Cerebellar cortex (tissue), 1 donor: ENCODE measurements around the gene HSP90AA1.
A peak's percentile ranks its signal among the peaks of the same experiment; 100 is the strongest.
"Not testable (repeated sequence)": the region's sequence is repeated elsewhere in the genome, so short reads cannot be mapped to it uniquely, and the experiment has no call there.

Experiments used
- DNase-seq: peaks from one replicate; pipeline ENCODE4 v3.0.0-alpha.2; 2015; ENCODE audit warnings: low spot score

HSP90AA1 gene

GRCh38 chr14:102066041-102066451, 20.8 kb downstream of the HSP90AA1 start:
- no peak for DNase-seq

- not testable (repeated sequence) for DNase-seq
Observed at GRCh38 chr14:102064590-102064989, 22.3 kb downstream of the HSP90AA1 start.

- no peak for DNase-seq
Observed at GRCh38 chr14:102063808-102064429, 22.9 kb downstream of the HSP90AA1 start.

- DNase-seq, result peak; percentile 90
Observed at GRCh38 chr14:102063109-102063807, 23.6 kb downstream of the HSP90AA1 start.

- DNase-seq, result no peak
Observed at GRCh38 chr14:102058961-102059360, 27.9 kb downstream of the HSP90AA1 start.

- no peak for DNase-seq
Observed at GRCh38 chr14:102058146-102058545, 28.7 kb downstream of the HSP90AA1 start.

- no peak for DNase-seq
Observed at GRCh38 chr14:102057480-102058114, 29.2 kb downstream of the HSP90AA1 start.

GRCh38 chr14:102056694-102057442, 30.0 kb downstream of the HSP90AA1 start:
- no peak for DNase-seq

- no peak for DNase-seq
Observed at GRCh38 chr14:102055181-102055901, 31.5 kb downstream of the HSP90AA1 start.

GRCh38 chr14:102052522-102052921, 34.3 kb downstream of the HSP90AA1 start:
- no peak for DNase-seq

- DNase-seq, result no peak
Observed at GRCh38 chr14:102050625-102051024, 36.2 kb downstream of the HSP90AA1 start.

GRCh38 chr14:102050026-102050405, 36.8 kb downstream of the HSP90AA1 start:
- no peak for DNase-seq

GRCh38 chr14:102049258-102050025, 37.4 kb downstream of the HSP90AA1 start:
- DNase-seq, result no peak

GRCh38 chr14:102047808-102048540, 38.9 kb downstream of the HSP90AA1 start:
- DNase-seq, result no peak

- peak; percentile 87 for DNase-seq
Observed at GRCh38 chr14:102046337-102047278, 40.2 kb downstream of the HSP90AA1 start.

- DNase-seq, result no peak
Observed at GRCh38 chr14:102044566-102044965, 42.3 kb downstream of the HSP90AA1 start.

- DNase-seq, result peak; percentile 76
Observed at GRCh38 chr14:102043251-102044025, 43.4 kb downstream of the HSP90AA1 start.

GRCh38 chr14:102042699-102043098, 44.1 kb downstream of the HSP90AA1 start:
- no peak for DNase-seq
